ENCODE measurements around the gene PRIM1. TPM values are rescaled to one million over a fixed set of nuclear protein-coding genes. Genes with fewer than 3 reads are reported as not detected.
"Not testable (repeated sequence)": the region's sequence is repeated elsewhere in the genome, so short reads cannot be mapped to it uniquely, and the experiment has no call there.

Gene PRIM1
- total RNA-seq, 1 donor from 2014 or later, result 11.2 TPM

- no peak overlapping the region for H3K4me3 Mint-ChIP-seq (ENCODE audit: unreplicated experiment)
- H3K27ac Mint-ChIP-seq (ENCODE audit: unreplicated experiment), result no peak overlapping the region
- peaks cover 5% of the 10 kb centered on the region for H3K36me3 Mint-ChIP-seq (ENCODE audit: low read depth, unreplicated experiment)
- DNase-seq (ENCODE audit: low spot score), result no peak
- no peaks in the 10 kb centered on the region for H3K9me3 Mint-ChIP-seq (ENCODE audit: unreplicated experiment)
- H3K4me1 Mint-ChIP-seq (ENCODE audit: unreplicated experiment), result peaks cover 4% of the 10 kb centered on the region
- no peak for TF ChIP-seq CTCF (IDR thresholded peaks at IDR 0.05; ENCODE audit: unreplicated experiment)
- H3K27me3 Mint-ChIP-seq (ENCODE audit: unreplicated experiment), result no peaks in the 10 kb centered on the region
These were observed 2.8 kb downstream of the PRIM1 start for GRCh38 chr12:56749359-56749758.

GRCh38 chr12:56728139-56728861 lies 23.8 kb downstream of the PRIM1 start:
- Mint-ChIP-seq H3K36me3 (ENCODE audit: low read depth, unreplicated experiment) (no peaks in the 10 kb centered on the region), H3K27me3 (ENCODE audit: unreplicated experiment) (peaks cover 8% of the 10 kb centered on the region), H3K4me1 (ENCODE audit: unreplicated experiment) (peaks cover 13% of the 10 kb centered on the region), H3K4me3 (ENCODE audit: unreplicated experiment) (no peak overlapping the region), H3K9me3 (ENCODE audit: unreplicated experiment) (no peaks in the 10 kb centered on the region), H3K27ac (ENCODE audit: unreplicated experiment) (no peak overlapping the region)
- DNase-seq (ENCODE audit: low spot score), result no peak
- TF ChIP-seq CTCF (IDR thresholded peaks at IDR 0.05; ENCODE audit: unreplicated experiment), result no peak

DNA sequence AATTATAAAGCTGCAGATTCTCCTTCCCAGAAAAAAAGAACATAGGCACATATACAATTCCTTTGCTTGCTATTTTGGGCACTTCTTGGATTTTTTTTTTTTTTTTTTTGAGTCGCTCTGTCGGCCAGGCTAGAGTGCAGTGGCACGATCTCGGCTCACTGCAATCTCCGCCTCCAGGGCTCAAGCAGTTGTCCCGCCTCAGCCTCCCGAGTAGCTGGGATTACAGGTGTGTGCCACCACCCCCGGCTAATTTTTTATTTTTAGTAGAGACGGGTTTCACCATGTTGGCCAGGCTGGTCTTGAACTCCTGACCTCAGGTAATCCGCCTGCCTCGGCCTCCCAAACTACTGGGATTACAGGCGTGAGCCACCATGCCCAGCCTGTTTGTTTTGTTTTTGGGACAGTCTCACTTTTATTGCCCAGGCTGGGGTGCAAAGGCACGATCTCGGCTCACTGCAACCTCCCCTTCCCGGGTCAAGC lies 25.9 kb downstream of the PRIM1 start:
- Mint-ChIP-seq H3K4me3 (ENCODE audit: unreplicated experiment) (peak overlapping the region; percentile 99), H3K27ac (ENCODE audit: unreplicated experiment) (peak overlapping the region; percentile 97), H3K4me1 (ENCODE audit: unreplicated experiment) (peaks cover 31% of the 10 kb centered on the region)
- DNase-seq (ENCODE audit: low spot score); H3K9me3 Mint-ChIP-seq (ENCODE audit: unreplicated experiment); H3K36me3 Mint-ChIP-seq (ENCODE audit: low read depth, unreplicated experiment); H3K27me3 Mint-ChIP-seq (ENCODE audit: unreplicated experiment): not testable (repeated sequence)

DNA sequence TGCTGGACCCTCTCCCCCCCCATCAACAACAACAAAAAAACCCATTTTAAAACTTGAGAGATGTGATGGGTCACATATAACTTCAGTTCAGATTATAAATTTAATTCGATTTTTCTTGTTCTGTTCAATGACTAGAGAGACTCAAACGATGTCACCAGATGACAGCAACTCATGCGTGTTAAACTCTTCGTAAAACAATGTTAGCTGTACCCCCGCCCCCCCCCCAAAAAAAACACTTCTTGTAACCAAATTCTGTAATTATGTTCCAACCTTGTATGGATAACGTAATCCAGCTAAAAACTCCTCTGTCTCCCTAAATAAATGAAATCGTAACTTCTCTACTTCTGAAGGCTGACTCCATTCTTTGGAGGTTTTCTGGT lies 26.4 kb downstream of the PRIM1 start:
- Mint-ChIP-seq H3K27me3 (ENCODE audit: unreplicated experiment) (peaks cover 12% of the 10 kb centered on the region), H3K36me3 (ENCODE audit: low read depth, unreplicated experiment) (peaks cover 6% of the 10 kb centered on the region), H3K27ac (ENCODE audit: unreplicated experiment) (peak overlapping the region; percentile 97), H3K9me3 (ENCODE audit: unreplicated experiment) (no peaks in the 10 kb centered on the region), H3K4me1 (ENCODE audit: unreplicated experiment) (peaks cover 36% of the 10 kb centered on the region), H3K4me3 (ENCODE audit: unreplicated experiment) (peak overlapping the region; percentile 99)
- no peak for DNase-seq (ENCODE audit: low spot score)
- TF ChIP-seq CTCF (IDR thresholded peaks at IDR 0.05; ENCODE audit: unreplicated experiment), result no peak

GRCh38 chr12:56724972-56725722 lies 27.0 kb downstream of the PRIM1 start, which contains the start of gene NACA:
Gene NACA, minus strand, starts transcription at chr12:56725299. Its CDS starts 778 bp downstream, at chr12:56724521.
- peak; percentile 92 for DNase-seq (ENCODE audit: low spot score)
- no peak for TF ChIP-seq CTCF (IDR thresholded peaks at IDR 0.05; ENCODE audit: unreplicated experiment)
- Mint-ChIP-seq H3K9me3 (ENCODE audit: unreplicated experiment) (no peaks in the 10 kb centered on the region), H3K27me3 (ENCODE audit: unreplicated experiment) (peaks cover 13% of the 10 kb centered on the region), H3K36me3 (ENCODE audit: low read depth, unreplicated experiment) (peaks cover 12% of the 10 kb centered on the region), H3K4me3 (ENCODE audit: unreplicated experiment) (peak within 1 kb of the TSS; percentile 99), H3K27ac (ENCODE audit: unreplicated experiment) (peak within 1 kb of the TSS; percentile 97), H3K4me1 (ENCODE audit: unreplicated experiment) (peaks cover 42% of the 10 kb centered on the region)
